CD14-positive monocyte (primary cell): ENCODE measurements around the gene NOX5. TPM values are rescaled to one million over a fixed set of nuclear protein-coding genes. Genes with fewer than 3 reads are reported as not detected.

Source experiments
- DNase-seq, 3 donors: peaks; one replicate each; pipeline ENCODE4 v3.0.0-alpha.2; 2011 to 2022
- H2AFZ ChIP-seq: 2 replicates; pipeline ENCODE4 v1.6.0; 2012; ENCODE audit warnings: mild to moderate bottlenecking, low read depth, low read length, inconsistent platforms; ENCODE audit not compliant: insufficient read depth, poor library complexity, severe bottlenecking
- H3K27ac ChIP-seq, 2 donors: 1 replicate in 1 of 2; 2 replicates in 1 of 2; pipeline ENCODE4 v1.5.1; 2012 to 2013; ENCODE audit warnings: low read length in 2 of 2, control low read depth in 1 of 2, inconsistent platforms in 1 of 2, low read depth in 1 of 2, mild to moderate bottlenecking in 1 of 2
- H3K27me3 ChIP-seq, 2 donors: one replicate each; pipeline versions ENCODE4 v1.6.0 to v1.6.1; 2011 to 2013; ENCODE audit warnings: low read length in 2 of 2; ENCODE audit not compliant: control insufficient read depth in 2 of 2, insufficient read depth in 2 of 2
- H3K36me3 ChIP-seq, 2 donors: replicated peaks in 1 of 2; 1 replicate in 1 of 2; 2 replicates in 1 of 2; pipeline versions ENCODE4 v1.5.1 to v1.6.1; 2012 to 2013; ENCODE audit warnings: low read length in 2 of 2, control low read depth in 1 of 2, inconsistent platforms in 1 of 2, mild to moderate bottlenecking in 1 of 2; ENCODE audit not compliant: insufficient read depth in 2 of 2, control insufficient read depth in 1 of 2
- H3K4me1 ChIP-seq, 2 donors: 1 replicate in 1 of 2; 2 replicates in 1 of 2; pipeline versions ENCODE4 v1.5.1 to v1.6.1; 2012 to 2013; ENCODE audit warnings: low read length in 2 of 2, control low read depth in 1 of 2, inconsistent platforms in 1 of 2, mild to moderate bottlenecking in 1 of 2, moderate library complexity in 1 of 2; ENCODE audit not compliant: insufficient read depth in 2 of 2, control insufficient read depth in 1 of 2
- H3K4me2 ChIP-seq: replicated peaks from 2 replicates; pipeline ENCODE3; 2012; ENCODE audit warnings: low read length, moderate library complexity, mild to moderate bottlenecking; ENCODE audit not compliant: poor library complexity, severe bottlenecking; ENCODE audit errors: extremely low read depth
- H3K4me3 ChIP-seq, 3 experiments: fragments of 200-600 bp in 1 of 3; sonication (generic) in 1 of 3; replicated peaks in 1 of 3; 1 replicate in 2 of 3; 2 replicates in 1 of 3; pipeline ENCODE4 v1.5.1; 2011 to 2013; ENCODE audit warnings: low read length in 3 of 3, mild to moderate bottlenecking in 3 of 3, control low read depth in 2 of 3, low read depth in 2 of 3, inconsistent platforms in 1 of 3, moderate library complexity in 1 of 3
- H3K79me2 ChIP-seq: 2 replicates; pipeline ENCODE4 v1.6.0; 2012; ENCODE audit warnings: mild to moderate bottlenecking, control low read depth, inconsistent platforms, low read length, moderate library complexity; ENCODE audit not compliant: insufficient read depth
- H3K9ac ChIP-seq: 2 replicates; pipeline ENCODE4 v1.6.0; 2017; ENCODE audit warnings: low read length, mild to moderate bottlenecking; ENCODE audit not compliant: insufficient read depth, poor library complexity, severe bottlenecking
- H3K9me3 ChIP-seq, 2 donors: replicated peaks in 1 of 2; 1 replicate in 1 of 2; 2 replicates in 1 of 2; pipeline versions ENCODE4 v1.5.1 to v1.6.1; 2012 to 2013; ENCODE audit warnings: low read length in 2 of 2, control low read depth in 1 of 2; ENCODE audit not compliant: control insufficient read depth in 1 of 2, insufficient read depth in 1 of 2
- H4K20me1 ChIP-seq: 2 replicates; pipeline ENCODE4 v1.6.0; 2012; ENCODE audit warnings: mild to moderate bottlenecking, low read length, control low read depth, moderate library complexity; ENCODE audit not compliant: insufficient read depth
- H3K27ac Mint-ChIP-seq, 7 donors: one replicate each; pipeline ENCODE4 v1.8.0; 2020; ENCODE audit warnings: mild to moderate bottlenecking in 7 of 7, mixed read lengths in 7 of 7, moderate library complexity in 6 of 7, inconsistent platforms in 2 of 7
- H3K27me3 Mint-ChIP-seq, 3 donors: one replicate each; pipeline ENCODE4 v1.8.0; 2021 to 2022; ENCODE audit warnings: low read depth in 3 of 3, mild to moderate bottlenecking in 3 of 3, mixed read lengths in 3 of 3, moderate library complexity in 3 of 3, inconsistent platforms in 1 of 3
- H3K36me3 Mint-ChIP-seq, 2 donors: one replicate each; pipeline ENCODE4 v1.8.0; 2020; ENCODE audit warnings: mixed read lengths in 2 of 2, inconsistent platforms in 1 of 2, mild to moderate bottlenecking in 1 of 2
- H3K4me1 Mint-ChIP-seq: one replicate; pipeline ENCODE4 v1.8.0; 2020; ENCODE audit warnings: mild to moderate bottlenecking, mixed read lengths
- H3K4me3 Mint-ChIP-seq, 2 donors: one replicate each; pipeline ENCODE4 v1.8.0; 2020; ENCODE audit warnings: mild to moderate bottlenecking in 2 of 2, mixed read lengths in 2 of 2, moderate library complexity in 1 of 2
- H3K9me3 Mint-ChIP-seq, 7 donors: one replicate each; pipeline ENCODE4 v1.8.0; 2020 to 2022; ENCODE audit warnings: mixed read lengths in 7 of 7, mild to moderate bottlenecking in 6 of 7, moderate library complexity in 6 of 7, inconsistent platforms in 2 of 7
- CTCF ChIP-seq: fragments of 200-600 bp; IDR thresholded peaks from one replicate; pipeline ENCODE4 v1.8.0; 2022; ENCODE audit warnings: antibody characterized with exemption, mild to moderate bottlenecking
- WGBS: methylation state at CpG from one replicate; pipeline ENCODE4 v1.1.5; 2013; ENCODE audit warnings: missing lambda C conversion rate; ENCODE audit not compliant: insufficient coverage; 5-methylcytosine and 5-hydroxymethylcytosine counted together
- intact Hi-C, 2 donors: fragments of 100-400 bp; cut with micrococcal nuclease; formaldehyde crosslinking; loops; one replicate each; pipeline versions ENCODE4 v1.15.0 to v1.15.1; 2023
- polyA plus RNA-seq, 3 donors: library from polyadenylated mRNA; depleted of rRNA in 1 of 3; unstranded in 2 of 3; stranded (reverse) in 1 of 3; fragments of 300-500 nt in 2 of 3; fragments of >200 nt in 1 of 3; fragmentation: Illumina TruSeq in 2 of 3; gene quantifications; 1 replicate in 2 of 3; 2 replicates in 1 of 3; pipeline ENCODE4 v1.2.3, GENCODE V29; 2012 to 2021

Gene NOX5
- polyA plus RNA-seq, 3 donors = not detected

- WGBS = 89% methylated on average over 3 of the region's 6 CpGs
- no peak for TF ChIP-seq CTCF
- Mint-ChIP-seq H3K27ac (no peak overlapping the region), H3K36me3 (no peaks in the 10 kb centered on the region), H3K27me3 (peaks cover 0 to 8% (median 8%) of the 10 kb centered on the region in 3 donors), H3K4me3 (no peak overlapping the region), H3K4me1 (peaks cover 7% of the 10 kb centered on the region), H3K9me3 (peaks cover 0 to 2% (median 0%) of the 10 kb centered on the region in 7 donors)
- H3K9ac ChIP-seq = no peak overlapping the region
- no peak for DNase-seq
- no peak overlapping the region for H2AFZ ChIP-seq
- H3K4me3 ChIP-seq = no peak overlapping the region
- no peaks in the 10 kb centered on the region for H3K36me3 ChIP-seq
- H3K27ac ChIP-seq = no peak overlapping the region
- peaks cover 0 to 4% of the 10 kb centered on the region in 2 donors for H3K4me1 ChIP-seq
- no peaks in the 10 kb centered on the region for H4K20me1 ChIP-seq
- H3K27me3 ChIP-seq = no peaks in the 10 kb centered on the region
- H3K4me2 ChIP-seq = no peak overlapping the region
- intact Hi-C loops = no loop called here
- no peaks in the 10 kb centered on the region for H3K9me3 ChIP-seq
- H3K79me2 ChIP-seq = no peaks in the 10 kb centered on the region
These were observed 4.5 kb downstream of the NOX5 start for GRCh38 chr15:69018951-69019350.

GRCh38 chr15:69021895-69022294, 7.4 kb downstream of the NOX5 start:
- no peaks in the 10 kb centered on the region for H3K4me1 Mint-ChIP-seq
- H3K9me3 Mint-ChIP-seq = no peaks in the 10 kb centered on the region
- no CpG with 5 or more reads among the region's 2 CpGs for WGBS
- intact Hi-C loops = no loop called here
- Histone ChIP-seq H3K4me3 (no peak overlapping the region), H3K9me3 (no peaks in the 10 kb centered on the region), H3K9ac (no peak overlapping the region), H3K4me1 (no peaks in the 10 kb centered on the region), H2AFZ (no peak overlapping the region), H3K27ac (no peak overlapping the region), H3K79me2 (no peaks in the 10 kb centered on the region), H3K4me2 (no peak overlapping the region), H3K36me3 (no peaks in the 10 kb centered on the region), H3K27me3 (no peaks in the 10 kb centered on the region), H4K20me1 (no peaks in the 10 kb centered on the region)
- H3K36me3 Mint-ChIP-seq = no peaks in the 10 kb centered on the region
- H3K4me3 Mint-ChIP-seq = no peak overlapping the region
- peaks cover 2 to 5% (median 2%) of the 10 kb centered on the region in 3 donors for H3K27me3 Mint-ChIP-seq
- no peak for TF ChIP-seq CTCF
- H3K27ac Mint-ChIP-seq = no peak overlapping the region
- DNase-seq = no peak
